NAMALWA (cell line): ENCODE data around the gene TRIM2.

ENCODE experiments used
- DNase-seq: peaks from one replicate; pipeline ENCODE4 v3.0.0-alpha.2; 2015; ENCODE audit warnings: low spot score

Gene TRIM2

GRCh38 chr4:153222707-153223426 is 18.6 kb downstream of the TRIM2 start:
- DNase-seq, result no peak

GRCh38 chr4:153223427-153223801 is 19.2 kb downstream of the TRIM2 start:
- DNase-seq, result no peak

GRCh38 chr4:153223930-153224329 is 19.7 kb downstream of the TRIM2 start:
- no peak for DNase-seq

GRCh38 chr4:153224474-153224873 is 20.2 kb downstream of the TRIM2 start:
- no peak for DNase-seq

GRCh38 chr4:153227469-153228075 is 23.3 kb downstream of the TRIM2 start:
- DNase-seq, result no peak

GRCh38 chr4:153228512-153229140 is 24.4 kb downstream of the TRIM2 start:
- DNase-seq, result no peak

- DNase-seq, result no peak
These were observed 25.3 kb downstream of the TRIM2 start for GRCh38 chr4:153229545-153229944.

GRCh38 chr4:153232768-153233167 is 28.5 kb downstream of the TRIM2 start:
- peak; percentile 44 for DNase-seq

GRCh38 chr4:153233761-153234371 is 29.6 kb downstream of the TRIM2 start:
- DNase-seq, result no peak

- no peak for DNase-seq
These were observed 30.6 kb downstream of the TRIM2 start for GRCh38 chr4:153234885-153235284.

GRCh38 chr4:153238135-153238919 is 34.1 kb downstream of the TRIM2 start:
- DNase-seq, result no peak

GRCh38 chr4:153239409-153239808 is 35.2 kb downstream of the TRIM2 start:
- no peak for DNase-seq

- no peak for DNase-seq
These were observed 37.1 kb downstream of the TRIM2 start for GRCh38 chr4:153241295-153241694.

- DNase-seq, result peak; percentile 36
These were observed 38.0 kb downstream of the TRIM2 start for GRCh38 chr4:153241970-153242838.

- DNase-seq, result no peak
These were observed 38.6 kb downstream of the TRIM2 start for GRCh38 chr4:153242839-153243324.

GRCh38 chr4:153243468-153243867 is 39.2 kb downstream of the TRIM2 start:
- no peak for DNase-seq

- DNase-seq, result no peak
These were observed 40.7 kb downstream of the TRIM2 start for GRCh38 chr4:153244969-153245368.

GRCh38 chr4:153245775-153246174 is 41.5 kb downstream of the TRIM2 start:
- no peak for DNase-seq

- DNase-seq, result no peak
These were observed 42.3 kb downstream of the TRIM2 start for GRCh38 chr4:153246446-153247115.

- DNase-seq, result no peak
These were observed 42.9 kb downstream of the TRIM2 start for GRCh38 chr4:153247116-153247490.
